ENCODE data around the gene NSUN6. TPM values are rescaled to one million over a fixed set of nuclear protein-coding genes. Genes with fewer than 3 reads are reported as not detected.

NSUN6 gene
- total RNA-seq, 2 experiments from 2014 or later: 23.2 to 27.2 TPM

GRCh38 chr10:18532881-18533535, 118.4 kb downstream of the NSUN6 start:
- Histone ChIP-seq H3K4me2 (ENCODE audit: low read length) (no peak overlapping the region), H4K20me1 (ENCODE audit: insufficient read depth, low read length) (no peaks in the 10 kb centered on the region), H3K9me3 (ENCODE audit: low read length) (no peaks in the 10 kb centered on the region), H3K79me2 (ENCODE audit: insufficient read depth, low read depth, low read length) (no peaks in the 10 kb centered on the region), H3K27ac (ENCODE audit: low read depth, low read length, poor library complexity, severe bottlenecking) (no peak overlapping the region), H3K9me2 (ENCODE audit: insufficient read depth, low read length) (no peaks in the 10 kb centered on the region), H3K4me1 (ENCODE audit: insufficient read depth, low read length, poor library complexity, severe bottlenecking) (no peaks in the 10 kb centered on the region), H3K36me3 (ENCODE audit: insufficient read depth, low read length) (peaks cover 17% of the 10 kb centered on the region), H2AFZ (ENCODE audit: low read length) (no peak overlapping the region), H3K4me3 (ENCODE audit: low read depth, low read length, poor library complexity, severe bottlenecking) (no peak overlapping the region)
- DNase-seq (ENCODE audit: low spot score): no peak
- CTCF ChIA-PET (ENCODE audit: unreplicated experiment): no interaction called here
- POLR2A ChIA-PET: interaction anchor here (0.5 to 0.8 kb wide), 3 partner anchors 68 to 147 kb away, joined by 4 to 12 read pairs (median 6); no protein-coding TSS in a partner anchor
- TF ChIP-seq EZH2phosphoT487 (IDR thresholded peaks at IDR 0.05; ENCODE audit: borderline replicate concordance, low read depth, low read length): no peak
- no peak for TF ChIP-seq CTCF (conservative IDR thresholded peaks at IDR 0.05; ENCODE audit: low read length)
- BruUV-seq (replicated peaks): no TSS peak
- intact Hi-C loops (cut with micrococcal nuclease; ENCODE audit: unreplicated experiment): no loop called here

GRCh38 chr10:18528292-18528691, 123.1 kb downstream of the NSUN6 start:
- no peak overlapping the region for H2AFZ ChIP-seq (ENCODE audit: low read length)
- no peaks in the 10 kb centered on the region for H4K20me1 ChIP-seq (ENCODE audit: insufficient read depth, low read length)
- H3K36me3 ChIP-seq (ENCODE audit: insufficient read depth, low read length): peaks cover 8% of the 10 kb centered on the region
- H3K4me3 ChIP-seq (ENCODE audit: low read depth, low read length, poor library complexity, severe bottlenecking): no peak overlapping the region
- H3K4me2 ChIP-seq (ENCODE audit: low read length): no peak overlapping the region
- intact Hi-C loops (cut with micrococcal nuclease; ENCODE audit: unreplicated experiment): no loop called here
- TF ChIP-seq CTCF (conservative IDR thresholded peaks at IDR 0.05; ENCODE audit: low read length): no peak
- TF ChIP-seq EZH2phosphoT487 (IDR thresholded peaks at IDR 0.05; ENCODE audit: borderline replicate concordance, low read depth, low read length): no peak
- CTCF ChIA-PET (ENCODE audit: unreplicated experiment): interaction anchor here (0.5 kb wide), 1 partner anchor 361 kb away, joined by 4 read pairs; no protein-coding TSS in a partner anchor
- H3K9me3 ChIP-seq (ENCODE audit: low read length): no peaks in the 10 kb centered on the region
- no peak for DNase-seq (ENCODE audit: low spot score)
- H3K9me2 ChIP-seq (ENCODE audit: insufficient read depth, low read length): no peaks in the 10 kb centered on the region
- POLR2A ChIA-PET: interaction anchor here (0.6 to 0.8 kb wide), 2 partner anchors 10 to 14 kb away, joined by 3 read pairs; no protein-coding TSS in a partner anchor
- no TSS peak for BruUV-seq (replicated peaks)
- no peaks in the 10 kb centered on the region for H3K4me1 ChIP-seq (ENCODE audit: insufficient read depth, low read length, poor library complexity, severe bottlenecking)
- H3K79me2 ChIP-seq (ENCODE audit: insufficient read depth, low read depth, low read length): no peaks in the 10 kb centered on the region
- no peak overlapping the region for H3K27ac ChIP-seq (ENCODE audit: low read depth, low read length, poor library complexity, severe bottlenecking)

GRCh38 chr10:18527687-18528086, 123.7 kb downstream of the NSUN6 start:
- intact Hi-C loops (cut with micrococcal nuclease; ENCODE audit: unreplicated experiment): no loop called here
- H3K9me2 ChIP-seq (ENCODE audit: insufficient read depth, low read length): no peaks in the 10 kb centered on the region
- H4K20me1 ChIP-seq (ENCODE audit: insufficient read depth, low read length): no peaks in the 10 kb centered on the region
- no peaks in the 10 kb centered on the region for H3K79me2 ChIP-seq (ENCODE audit: insufficient read depth, low read depth, low read length)
- TF ChIP-seq EZH2phosphoT487 (IDR thresholded peaks at IDR 0.05; ENCODE audit: borderline replicate concordance, low read depth, low read length) (no peak), CTCF (conservative IDR thresholded peaks at IDR 0.05; ENCODE audit: low read length) (no peak)
- no peak for DNase-seq (ENCODE audit: low spot score)
- peaks cover 8% of the 10 kb centered on the region for H3K36me3 ChIP-seq (ENCODE audit: insufficient read depth, low read length)
- H3K4me2 ChIP-seq (ENCODE audit: low read length): no peak overlapping the region
- no TSS peak for BruUV-seq (replicated peaks)
- CTCF ChIA-PET (ENCODE audit: unreplicated experiment): interaction anchor here (0.5 kb wide), 1 partner anchor 361 kb away, joined by 4 read pairs; no protein-coding TSS in a partner anchor
- no peak overlapping the region for H3K27ac ChIP-seq (ENCODE audit: low read depth, low read length, poor library complexity, severe bottlenecking)
- no peak overlapping the region for H2AFZ ChIP-seq (ENCODE audit: low read length)
- H3K4me3 ChIP-seq (ENCODE audit: low read depth, low read length, poor library complexity, severe bottlenecking): no peak overlapping the region
- H3K9me3 ChIP-seq (ENCODE audit: low read length): no peaks in the 10 kb centered on the region
- H3K4me1 ChIP-seq (ENCODE audit: insufficient read depth, low read length, poor library complexity, severe bottlenecking): no peaks in the 10 kb centered on the region
- POLR2A ChIA-PET: no interaction called here

Measured in OCI-LY7 (cell line).